Measurements from ENCODE around the gene KNOP1.
"Not testable (repeated sequence)": the region's sequence is repeated elsewhere in the genome, so short reads cannot be mapped to it uniquely, and the experiment has no call there.

KNOP1 gene

GRCh38 chr16:19683453-19684236 lies 34.4 kb downstream of the KNOP1 start:
- DNase-seq (ENCODE audit: low read depth, low spot score), result no peak

GRCh38 chr16:19681637-19682036 lies 36.4 kb downstream of the KNOP1 start:
- no peak for DNase-seq (ENCODE audit: low read depth, low spot score)

DNA sequence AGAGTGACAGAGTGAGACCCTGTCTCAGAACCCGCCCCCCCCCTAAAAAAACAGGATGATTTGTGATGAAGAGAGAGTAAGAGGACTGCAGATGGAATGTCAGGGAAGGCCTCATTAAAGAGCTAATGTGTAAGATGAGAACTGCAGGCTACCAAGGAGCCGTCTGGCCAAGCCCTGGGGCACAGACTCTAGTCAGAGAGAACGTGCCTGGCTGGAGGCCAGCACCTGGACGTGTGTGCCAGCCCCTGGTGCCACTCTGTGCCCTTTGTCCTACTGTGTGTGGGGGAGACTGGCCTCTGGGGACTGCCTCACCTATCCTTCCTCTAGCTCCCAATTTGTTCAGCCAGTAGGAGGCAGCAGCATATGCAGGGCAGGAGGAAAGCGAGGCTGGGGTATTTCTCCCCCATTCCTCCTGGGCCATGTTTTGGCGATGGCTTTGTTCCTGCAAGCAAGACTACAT lies 37.1 kb downstream of the KNOP1 start:
- DNase-seq (ENCODE audit: low read depth, low spot score), result no peak

- not testable (repeated sequence) for DNase-seq (ENCODE audit: low read depth, low spot score)
These were observed 38.7 kb downstream of the KNOP1 start for GRCh38 chr16:19679281-19679680.

GRCh38 chr16:19678804-19679203 lies 39.2 kb downstream of the KNOP1 start:
- DNase-seq (ENCODE audit: low read depth, low spot score), result no peak

DNA sequence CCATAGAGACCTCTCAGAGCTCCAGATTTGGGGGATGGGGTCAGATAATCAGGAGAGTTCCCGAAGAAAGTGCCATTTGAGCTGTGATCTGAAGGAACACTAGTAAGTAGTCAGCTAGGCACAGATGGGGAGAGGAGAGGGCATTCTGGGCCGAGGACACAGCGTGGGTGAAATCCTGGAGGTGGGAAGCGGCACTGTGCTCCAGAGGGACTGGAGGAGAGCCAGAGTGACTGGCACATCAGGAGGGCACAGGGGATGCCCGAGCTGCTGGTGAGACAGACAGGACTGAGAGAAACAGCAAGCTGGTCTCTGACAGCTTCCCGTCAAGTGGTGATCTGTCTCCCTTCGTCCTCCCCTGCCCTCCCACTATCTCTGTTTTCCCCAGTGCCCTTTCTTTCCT lies 40.6 kb downstream of the KNOP1 start:
- DNase-seq (ENCODE audit: low read depth, low spot score), result no peak

- DNase-seq (ENCODE audit: low read depth, low spot score), result no peak
These were observed 43.5 kb downstream of the KNOP1 start for GRCh38 chr16:19674485-19674884.

DNA sequence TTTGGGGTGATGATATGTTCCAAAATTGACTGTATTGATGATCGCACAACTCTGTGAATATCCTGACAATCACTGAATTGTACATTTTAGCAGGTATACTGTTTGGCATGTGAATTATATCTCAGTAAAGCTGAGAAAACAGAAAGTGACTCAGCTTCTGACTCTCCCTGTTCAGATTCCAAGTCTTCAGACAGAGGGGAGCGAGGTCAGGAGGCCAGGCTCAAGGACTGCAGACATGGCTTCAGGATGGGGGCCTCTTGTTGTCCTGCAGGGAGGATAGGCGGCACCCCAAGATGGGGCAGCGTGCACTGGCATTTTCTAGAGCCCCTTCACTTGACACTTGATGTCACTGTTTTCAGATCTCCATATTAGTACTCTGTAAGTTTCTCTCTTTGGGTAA lies 45.6 kb downstream of the KNOP1 start:
- DNase-seq (ENCODE audit: low read depth, low spot score), result no peak

- DNase-seq (ENCODE audit: low read depth, low spot score), result no peak
These were observed 51.5 kb downstream of the KNOP1 start for GRCh38 chr16:19666477-19666876.

DNA sequence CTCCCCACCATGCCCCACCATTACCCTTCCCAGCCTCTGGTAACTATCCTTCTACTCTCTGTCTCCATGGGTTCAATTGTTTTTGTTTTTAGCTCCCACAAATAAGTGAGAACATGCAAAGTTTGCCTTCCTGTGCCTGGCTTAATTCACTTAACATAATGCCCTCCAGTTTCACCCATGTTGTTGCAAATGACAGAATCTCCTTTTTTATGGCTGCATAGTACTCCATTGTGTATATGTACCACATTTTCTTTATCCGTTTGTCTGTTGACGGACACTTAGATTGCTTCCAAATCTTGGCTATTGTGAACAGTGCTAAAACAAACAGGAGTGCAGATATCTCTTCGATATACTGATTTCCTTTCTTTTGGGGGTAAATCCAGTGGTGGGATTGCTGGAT lies 52.7 kb downstream of the KNOP1 start:
- not testable (repeated sequence) for DNase-seq (ENCODE audit: low read depth, low spot score)

DNA sequence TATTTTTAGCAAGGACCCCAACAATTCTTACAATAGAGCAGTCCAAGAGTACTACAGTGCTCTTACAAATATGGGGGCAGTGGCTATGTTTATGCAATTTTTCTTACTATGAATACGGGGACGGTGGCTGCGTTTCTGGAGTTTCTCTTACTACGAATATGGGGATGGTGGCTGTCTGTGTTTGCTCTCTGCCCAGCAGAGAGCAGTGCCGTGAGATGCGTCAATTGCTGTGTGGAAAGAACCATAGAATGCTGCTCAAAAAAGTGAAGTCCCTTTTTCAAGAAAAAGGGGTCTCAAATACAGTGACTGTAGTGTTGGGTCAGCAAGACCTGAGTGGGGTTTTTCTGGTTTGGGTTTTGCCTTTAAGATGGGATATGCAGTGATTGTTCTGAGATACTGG lies 53.9 kb downstream of the KNOP1 start:
- no peak for DNase-seq (ENCODE audit: low read depth, low spot score)

DNA sequence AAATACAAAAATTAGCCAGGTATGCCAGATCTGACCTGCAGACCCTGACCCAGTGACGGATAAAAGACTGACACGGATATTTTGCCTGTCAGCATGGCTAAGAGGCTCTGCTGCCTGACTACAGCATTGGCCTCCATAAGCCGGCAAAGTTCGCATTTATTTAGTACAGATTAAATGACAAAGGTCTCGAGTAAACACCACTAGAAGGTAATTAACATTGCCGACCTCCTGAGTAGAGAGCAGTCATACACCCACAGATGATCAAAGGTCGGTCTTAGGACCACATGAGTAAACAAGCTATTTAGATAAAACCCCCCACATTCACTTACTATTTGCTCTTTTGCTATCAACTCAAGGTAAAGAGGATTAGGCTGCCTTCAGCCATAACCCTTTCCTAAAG lies 55.7 kb downstream of the KNOP1 start:
- no peak for DNase-seq (ENCODE audit: low read depth, low spot score)

DNA sequence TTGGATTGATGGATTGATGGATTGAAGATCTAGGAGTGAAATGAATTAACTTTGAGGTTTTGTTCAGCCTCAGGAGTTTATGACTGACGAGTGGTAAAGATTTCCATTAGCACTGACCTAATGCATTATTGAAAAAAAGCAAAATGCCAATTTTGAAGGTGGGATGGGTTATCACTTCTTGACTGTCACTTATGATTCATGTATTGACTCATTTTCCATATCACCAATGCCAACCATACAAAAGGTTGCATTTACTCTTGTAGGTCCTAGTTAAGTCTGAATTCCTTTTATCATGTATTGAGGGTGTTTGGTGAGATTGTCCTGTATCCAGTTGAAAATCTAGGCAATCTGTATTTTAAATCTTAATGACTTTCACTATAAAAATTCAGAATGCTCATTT lies 57.6 kb downstream of the KNOP1 start:
- no peak for DNase-seq (ENCODE audit: low read depth, low spot score)

DNA sequence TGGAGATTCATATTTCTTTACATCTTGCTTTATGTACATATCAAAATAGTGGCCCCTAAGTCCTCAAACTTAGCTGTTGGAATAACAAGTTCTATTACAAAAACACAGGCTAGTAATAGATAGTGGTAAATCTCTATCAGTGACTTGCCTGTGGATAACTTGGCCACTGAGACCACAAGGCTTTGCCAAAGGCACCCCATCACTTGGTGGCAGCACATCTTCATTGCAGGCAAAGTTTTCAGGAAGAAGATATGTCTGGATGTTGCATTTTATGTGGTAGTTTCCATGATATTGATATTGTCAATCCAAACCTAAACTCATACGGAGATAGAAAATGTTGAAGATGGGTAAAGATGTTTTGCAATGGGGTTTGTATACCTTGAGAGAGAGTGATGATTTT lies 58.5 kb downstream of the KNOP1 start:
- no peak for DNase-seq (ENCODE audit: low read depth, low spot score)

DNA sequence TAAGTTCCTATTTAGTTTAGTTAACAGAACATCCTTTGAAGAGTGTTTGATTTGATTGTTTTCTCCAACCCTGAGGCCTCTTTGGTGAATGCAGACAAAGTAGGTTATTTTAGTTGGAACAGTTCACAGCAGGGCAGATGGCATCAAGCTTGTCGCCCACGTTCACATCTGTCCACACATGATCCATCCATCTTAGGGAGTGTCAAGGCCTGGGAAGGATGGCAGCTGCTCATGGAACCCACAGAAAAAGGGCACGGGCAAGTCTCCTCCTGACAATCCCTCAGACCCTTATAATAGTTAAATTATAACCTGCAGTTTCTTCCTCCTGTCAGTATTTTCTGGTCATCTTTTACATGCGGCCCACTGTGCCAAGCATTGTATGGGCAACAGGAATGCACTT lies 60.2 kb downstream of the KNOP1 start:
- no peak for DNase-seq (ENCODE audit: low read depth, low spot score)

- no peak for DNase-seq (ENCODE audit: low read depth, low spot score)
These were observed 62.7 kb downstream of the KNOP1 start for GRCh38 chr16:19655242-19655777.

- DNase-seq (ENCODE audit: low read depth, low spot score), result no peak
These were observed 63.9 kb downstream of the KNOP1 start for GRCh38 chr16:19654147-19654546.
